HepG2 (cell line): ENCODE results near the gene AREL1. TPM values are rescaled to one million over a fixed set of nuclear protein-coding genes. Genes with fewer than 3 reads are reported as not detected.

Source experiments
- ATAC-seq: fragments of 200-7000 bp; cut with Tn5 transposase; 3 replicates; pipeline ENCODE4 v1.9.1; 2020; ENCODE audit warnings: mild to moderate bottlenecking, moderate library complexity
- BruUV-seq: library from RNA; stranded (reverse); fragments of 400-500 nt; replicated peaks from 2 replicates; lab custom pipeline; 2021; lab: Mats Ljungman, UMichigan
- CTCF ChIA-PET: fragments of 300-600 bp; formaldehyde crosslinking; extraction: SDS; loops from one replicate; lab custom pipeline; 2021; ENCODE audit warnings: low total read pairs, inconsistent platforms, low intra/inter-chr PET ratio; lab: Yijun Ruan, JAX
- POLR2A ChIA-PET: fragments of 350-600 bp; sonication (Branson Sonifier 250); formaldehyde crosslinking; loops from one replicate; lab custom pipeline; 2020; ENCODE audit warnings: antibody characterized with exemption, inconsistent platforms; lab: Yijun Ruan, JAX
- DNase-seq: peaks from one replicate; pipeline ENCODE4 v3.0.0-alpha.2; 2015; ENCODE audit warnings: low spot score
- FAIRE-seq: peaks from 3 replicates; lab custom pipeline; 2011; peaks lifted over from hg19 to GRCh38; lab: Jason Lieb, UNC
- H2AFZ ChIP-seq: one replicate; pipeline ENCODE4 v1.6.1; 2011; ENCODE audit warnings: low read length, inconsistent platforms
- H3K27ac ChIP-seq: fragments of 300-600 bp; 3 replicates; pipeline ENCODE4 v1.8.0; 2011; ENCODE audit warnings: mixed run types, mild to moderate bottlenecking, mixed read lengths, low read length, inconsistent platforms; ENCODE audit not compliant: insufficient read depth; ENCODE audit errors: extremely low read length
- H3K27me3 ChIP-seq, 2 experiments: fragments of 200-600 bp in 1 of 2; 2 replicates in 1 of 2; 3 replicates in 1 of 2; pipeline versions ENCODE4 v1.6.0 to v1.8.0; 2011; ENCODE audit warnings: low read length in 2 of 2, mild to moderate bottlenecking in 2 of 2, moderate library complexity in 2 of 2, inconsistent platforms in 1 of 2; ENCODE audit not compliant: insufficient read depth in 2 of 2, control insufficient read depth in 1 of 2
- H3K36me3 ChIP-seq, 2 experiments: fragments of 200-600 bp in 1 of 2; replicated peaks in 1 of 2; 2 replicates in 1 of 2; 3 replicates in 1 of 2; pipeline versions ENCODE4 v1.5.1 to v1.8.0; 2011; ENCODE audit warnings: low read length in 2 of 2, inconsistent platforms in 1 of 2; ENCODE audit not compliant: insufficient read depth in 2 of 2, control insufficient read depth in 1 of 2
- H3K4me1 ChIP-seq: 2 replicates; pipeline ENCODE4 v1.5.1; 2012; ENCODE audit warnings: low read length, inconsistent platforms; ENCODE audit not compliant: insufficient read depth
- H3K4me2 ChIP-seq: 2 replicates; pipeline ENCODE4 v1.6.0; 2011; ENCODE audit warnings: low read depth, low read length, inconsistent platforms
- H3K4me3 ChIP-seq, 3 experiments: fragments of 200-600 bp in 1 of 3; sonication (generic), shearing (Covaris generic) in 1 of 3; replicated peaks in 1 of 3; 2 replicates each; pipeline ENCODE4 v1.5.1; 2011 to 2016; ENCODE audit warnings: low read length in 3 of 3, inconsistent platforms in 2 of 3, low read depth in 2 of 3, mild to moderate bottlenecking in 2 of 3, control low read depth in 1 of 3, mixed read lengths in 1 of 3; ENCODE audit not compliant: insufficient read depth in 1 of 3
- H3K79me2 ChIP-seq: one replicate; pipeline ENCODE4 v1.6.1; 2011; ENCODE audit warnings: low read length, inconsistent platforms; ENCODE audit not compliant: insufficient read depth
- H3K9ac ChIP-seq: 2 replicates; pipeline ENCODE4 v1.6.0; 2011; ENCODE audit warnings: mild to moderate bottlenecking, low read depth, low read length, inconsistent platforms; ENCODE audit not compliant: insufficient read depth
- H3K9me3 ChIP-seq: 2 replicates; pipeline ENCODE4 v1.5.1; 2012; ENCODE audit warnings: mild to moderate bottlenecking, low read length
- H4K20me1 ChIP-seq: 2 replicates; pipeline ENCODE4 v1.6.0; 2011; ENCODE audit warnings: inconsistent platforms, mild to moderate bottlenecking, low read length, moderate library complexity; ENCODE audit not compliant: insufficient read depth
- CAMTA2 ChIP-seq: sonication (generic); formaldehyde crosslinking; IDR thresholded peaks from 2 replicates; pipeline ENCODE4 v1.4.0; 2020; ENCODE audit warnings: mild to moderate bottlenecking, missing genetic modification reagents, borderline replicate concordance
- DDIT3 ChIP-seq: sonication (generic); formaldehyde crosslinking; IDR thresholded peaks from 2 replicates; pipeline ENCODE4 v1.4.0; 2020; ENCODE audit warnings: mild to moderate bottlenecking, missing genetic modification reagents
- GATAD1 ChIP-seq: IDR thresholded peaks from 2 replicates; pipeline ENCODE4 v1.6.1; 2016; ENCODE audit warnings: missing genetic modification reagents, missing compliant biosample characterization
- HNRNPH1 ChIP-seq: fragments of 200-400 bp; formaldehyde crosslinking; optimal IDR thresholded peaks from 2 replicates; pipeline ENCODE3; 2017; ENCODE audit warnings: mild to moderate bottlenecking, low read depth, low read length
- ZBTB14 ChIP-seq: sonication (generic); formaldehyde crosslinking; IDR thresholded peaks from 2 replicates; pipeline ENCODE4 v1.4.0; 2020; ENCODE audit warnings: missing genetic modification reagents
- ZC3H13 ChIP-seq: sonication (generic); formaldehyde crosslinking; IDR thresholded peaks from 2 replicates; pipeline ENCODE4 v1.8.1; 2023; ENCODE audit warnings: mild to moderate bottlenecking, missing genetic modification reagents, moderate library complexity
- ZNF24 ChIP-seq: fragments of 450-650 bp; IDR thresholded peaks from 2 replicates; pipeline ENCODE4 v1.6.1; 2017; ENCODE audit warnings: antibody characterized with exemption, mild to moderate bottlenecking
- ZNF292 ChIP-seq: sonication (generic); formaldehyde crosslinking; IDR thresholded peaks from 2 replicates; pipeline ENCODE4 v1.8.1; 2022; ENCODE audit warnings: mild to moderate bottlenecking, low read depth, missing genetic modification reagents, borderline replicate concordance
- ZNF382 ChIP-seq: sonication (generic); formaldehyde crosslinking; IDR thresholded peaks from 2 replicates; pipeline ENCODE4 v1.5.0; 2020; ENCODE audit warnings: missing genetic modification reagents, mild to moderate bottlenecking, borderline replicate concordance
- ZNF574 ChIP-seq: sonication (generic); formaldehyde crosslinking; IDR thresholded peaks from 2 replicates; pipeline ENCODE4 v1.4.0; 2020; ENCODE audit warnings: missing genetic modification reagents
- ZNF672 ChIP-seq: sonication (generic); formaldehyde crosslinking; IDR thresholded peaks from 2 replicates; pipeline ENCODE4 v1.8.1; 2022; ENCODE audit warnings: missing genetic modification reagents
- ZNF766 ChIP-seq: sonication (generic); formaldehyde crosslinking; IDR thresholded peaks from 2 replicates; pipeline ENCODE4 v1.5.0; 2020; ENCODE audit warnings: missing genetic modification reagents, borderline replicate concordance
- ZZZ3 ChIP-seq: sonication (generic); formaldehyde crosslinking; IDR thresholded peaks from 2 replicates; pipeline ENCODE4 v1.4.0; 2020; ENCODE audit warnings: missing genetic modification reagents, mild to moderate bottlenecking, borderline replicate concordance
- WGBS: methylation state at CpG from one replicate; pipeline ENCODE4 v1.1.6; 2017; ENCODE audit warnings: low lambda C conversion rate; 5-methylcytosine and 5-hydroxymethylcytosine counted together
- in situ Hi-C: cut with HindIII; loops from 2 replicates; pipeline ENCODE4 v1.10.0; 2017; ENCODE audit warnings: low pct_unique_long_range_greater_than_20kb; ENCODE audit not compliant: extremely low pct_ligation_motif_present
- intact Hi-C: fragments of 100-400 bp; cut with micrococcal nuclease; formaldehyde crosslinking; loops from one replicate; pipeline ENCODE4 v1.10.0; 2022; ENCODE audit not compliant: unreplicated experiment
- polyA plus RNA-seq, 8 experiments: library from polyadenylated mRNA; depleted of rRNA in 3 of 8; stranded (reverse) in 7 of 8; unstranded in 1 of 8; fragments of >200 nt; fragmentation: Illumina TruSeq in 4 of 8; extraction: Trizol in 4 of 8; gene quantifications; 2 replicates each; pipeline versions ENCODE4 v1.2.1 to v1.2.3, GENCODE V29; 2011 to 2016; ENCODE audit warnings: low read depth in 4 of 8, missing spikeins in 1 of 8, mixed read lengths in 1 of 8; ENCODE audit not compliant: insufficient read depth in 1 of 8
- total RNA-seq, 5 experiments: library from RNA; depleted of rRNA; stranded (reverse); fragments of >200 nt; fragmentation: Illumina TruSeq; extraction: Trizol; gene quantifications; 2 replicates each; pipeline ENCODE4 v1.2.3, GENCODE V29; 2016; ENCODE audit warnings: low read depth in 1 of 5

AREL1 gene
- total and polyA plus RNA-seq, 2 of the 13 experiments (the other 11 are each of a cell fraction or from before 2014, with no cell fraction given): 21.3 to 25.4 TPM

- no peak for FAIRE-seq
- TF ChIP-seq ZNF766 (CRISPR knock-in tag): no peak
- no peak for TF ChIP-seq ZNF672 (CRISPR knock-in tag)
- TF ChIP-seq ZBTB14: no peak
- TF ChIP-seq ZNF292: no peak
- TF ChIP-seq ZZZ3: no peak
- TF ChIP-seq CAMTA2 (CRISPR knock-in tag): no peak
- TF ChIP-seq, all 625 proteins: peak for 0
- Histone ChIP-seq H3K4me3 (no peak overlapping the region), H3K79me2 (no peaks in the 10 kb centered on the region), H2AFZ (no peak overlapping the region), H3K4me1 (peaks cover 12% of the 10 kb centered on the region), H3K27me3 (no peaks in the 10 kb centered on the region), H3K27ac (no peak overlapping the region), H3K9me3 (no peaks in the 10 kb centered on the region), H4K20me1 (no peaks in the 10 kb centered on the region), H3K4me2 (no peak overlapping the region), H3K36me3 (peaks cover 9 to 64% of the 10 kb centered on the region in 2 experiments), H3K9ac (no peak overlapping the region)
- WGBS: 91% methylated on average over 3 of the region's 3 CpGs
- in situ Hi-C loops (no loop called here), intact Hi-C loops (no loop called here)
- ChIA-PET CTCF (no interaction called here), POLR2A (no interaction called here)
- DNase-seq (no peak), ATAC-seq (no peak)
- BruUV-seq: no TSS peak
Observed at GRCh38 chr14:74685921-74686678, 26.8 kb downstream of the AREL1 start.

DNA sequence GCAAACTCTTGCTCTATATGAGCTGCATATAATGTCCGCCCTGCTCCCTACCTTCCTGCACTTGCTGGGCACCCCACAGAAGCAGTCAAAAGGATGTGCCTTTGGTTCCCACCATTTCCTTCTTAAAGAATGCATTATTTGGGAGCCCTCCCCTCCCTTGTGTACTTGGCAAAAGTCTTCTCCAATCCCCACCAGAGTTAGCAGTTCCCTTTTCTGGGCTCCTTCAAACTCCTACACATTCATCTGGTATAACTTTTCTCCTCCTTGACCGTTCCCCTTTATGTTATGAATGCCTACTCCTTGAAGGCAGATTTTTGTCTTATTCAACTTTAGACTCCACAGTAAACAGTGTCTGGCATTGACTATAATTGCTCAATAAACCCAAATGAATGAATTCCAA, 27.8 kb downstream of the AREL1 start:
- peaks cover 9 to 55% of the 10 kb centered on the region in 2 experiments for H3K36me3 ChIP-seq
- TF ChIP-seq DDIT3 (no peak), GATAD1 (no peak), ZNF24 (no peak), ZNF574 (CRISPR knock-in tag) (no peak), ZC3H13 (no peak), HNRNPH1 (no peak), ZNF382 (CRISPR knock-in tag) (no peak)

More for the DNA sequence above, 27.8 kb downstream of the AREL1 start:
- H3K27ac ChIP-seq: no peak overlapping the region
- H3K9me3 ChIP-seq: no peaks in the 10 kb centered on the region
- CTCF ChIA-PET: no interaction called here
- H2AFZ ChIP-seq: no peak overlapping the region
- H3K4me2 ChIP-seq: no peak overlapping the region
- no peaks in the 10 kb centered on the region for H4K20me1 ChIP-seq
- no TSS peak for BruUV-seq
- no peaks in the 10 kb centered on the region for H3K79me2 ChIP-seq
- POLR2A ChIA-PET: no interaction called here
- FAIRE-seq: no peak
- intact Hi-C loops (no loop called here), in situ Hi-C loops (no loop called here)
- H3K4me3 ChIP-seq: no peak overlapping the region
- ATAC-seq: no peak
- WGBS: 100% methylated on average over 2 of the region's 2 CpGs
- peaks cover 12% of the 10 kb centered on the region for H3K4me1 ChIP-seq
- H3K27me3 ChIP-seq: no peaks in the 10 kb centered on the region
- H3K9ac ChIP-seq: no peak overlapping the region
- DNase-seq: no peak
